ENCODE measurements around the gene MYH11.
"Not testable (repeated sequence)": the region's sequence is repeated elsewhere in the genome, so short reads cannot be mapped to it uniquely, and the experiment has no call there.

The MYH11 gene

DNA sequence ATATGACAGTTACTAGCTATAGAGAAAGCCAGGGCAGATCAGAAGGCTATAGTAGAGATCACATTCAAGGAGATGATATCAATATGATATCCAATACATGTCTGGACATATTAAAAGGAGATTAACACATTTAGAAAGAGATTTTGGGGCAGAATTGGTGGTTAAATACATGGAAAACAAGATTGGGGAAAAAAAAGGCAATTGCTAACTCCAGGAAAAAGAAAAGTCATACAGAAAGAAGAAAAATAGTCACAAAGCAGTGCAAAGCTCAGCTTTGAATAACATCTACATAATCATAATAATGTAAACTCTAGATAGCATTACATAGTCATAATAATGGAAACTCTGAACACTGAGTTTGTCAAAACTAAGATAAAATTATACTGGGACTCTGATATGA is 40.6 kb downstream of the MYH11 start:
- POLR2A ChIA-PET = no interaction called here
- Histone ChIP-seq H3K36me3 (ENCODE audit: control insufficient read depth in 4 of 4, insufficient read depth in 4 of 4, low read length in 3 of 4) (no peaks in the 10 kb centered on the region), H3K9me3 (ENCODE audit: control extremely low read depth in 1 of 5, control insufficient read depth in 4 of 5, insufficient read depth in 2 of 5, low read depth in 1 of 5, low read length in 4 of 5) (peaks cover 0 to 19% (median 0%) of the 10 kb centered on the region in 5 experiments), H3K27ac (ENCODE audit: insufficient read depth in 1 of 2, low read depth in 1 of 2, low read length in 2 of 2, poor library complexity in 1 of 2, severe bottlenecking in 2 of 2) (no peak overlapping the region), H3K27me3 (replicated peaks in 2 of 5; ENCODE audit: control insufficient read depth in 4 of 5, insufficient read depth in 5 of 5, low read length in 4 of 5) (no peaks in the 10 kb centered on the region), H3K4me1 (ENCODE audit: control extremely low read depth in 1 of 4, control insufficient read depth in 4 of 4, insufficient read depth in 4 of 4, low read length in 3 of 4) (peaks cover 0 to 10% (median 2%) of the 10 kb centered on the region in 4 experiments), H3K4me3 (ENCODE audit: control insufficient read depth in 1 of 7, extremely low read depth in 1 of 7, insufficient read depth in 4 of 7, low read depth in 2 of 7, low read length in 6 of 7) (no peak overlapping the region)
- DNase-seq = no peak
- CTCF ChIA-PET = interaction anchor here (0.8 kb wide), 1 partner anchor 12 kb away, joined by 3 read pairs; no protein-coding TSS in a partner anchor

DNA sequence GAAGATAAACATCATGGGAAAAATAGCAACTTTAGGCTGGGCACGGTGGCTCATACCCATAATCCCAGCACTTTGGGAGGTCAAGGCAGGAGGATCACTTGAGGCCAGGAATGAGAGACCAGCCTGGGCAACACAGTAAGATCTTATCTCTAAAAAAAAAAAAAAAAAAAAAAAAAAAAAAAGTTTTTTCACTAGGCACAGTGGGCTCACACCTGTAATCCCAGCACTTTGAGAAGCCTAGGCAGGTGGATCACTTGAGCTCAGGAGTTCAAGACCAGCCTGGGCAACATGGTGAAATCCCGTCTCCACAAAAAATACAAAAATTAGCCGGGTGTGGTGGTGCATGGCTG is 44.5 kb downstream of the MYH11 start:
- Histone ChIP-seq H3K4me1 (ENCODE audit: control extremely low read depth in 1 of 4, control insufficient read depth in 4 of 4, insufficient read depth in 4 of 4, low read length in 3 of 4) (peaks cover 3 to 27% (median 10%) of the 10 kb centered on the region in 4 experiments), H3K9me3 (ENCODE audit: control extremely low read depth in 1 of 5, control insufficient read depth in 4 of 5, insufficient read depth in 2 of 5, low read depth in 1 of 5, low read length in 4 of 5) (peaks cover 0 to 21% (median 0%) of the 10 kb centered on the region in 5 experiments)
- H3K27me3 ChIP-seq (replicated peaks in 2 of 5; ENCODE audit: control insufficient read depth in 4 of 5, insufficient read depth in 5 of 5, low read length in 4 of 5); POLR2A ChIA-PET; DNase-seq; H3K36me3 ChIP-seq (ENCODE audit: control insufficient read depth in 4 of 4, insufficient read depth in 4 of 4, low read length in 3 of 4); H3K27ac ChIP-seq (ENCODE audit: insufficient read depth in 1 of 2, low read depth in 1 of 2, low read length in 2 of 2, poor library complexity in 1 of 2, severe bottlenecking in 2 of 2); H3K4me3 ChIP-seq (ENCODE audit: control insufficient read depth in 1 of 7, extremely low read depth in 1 of 7, insufficient read depth in 4 of 7, low read depth in 2 of 7, low read length in 6 of 7): not testable (repeated sequence)
- CTCF ChIA-PET = interaction anchor here (1.0 to 3.9 kb wide), 3 partner anchors 9 to 35 kb away, joined by 3 to 14 read pairs (median 5); no protein-coding TSS in a partner anchor
- WGBS (ENCODE audit: insufficient coverage) = 100% methylated on average over 2 of the region's 3 CpGs

DNA sequence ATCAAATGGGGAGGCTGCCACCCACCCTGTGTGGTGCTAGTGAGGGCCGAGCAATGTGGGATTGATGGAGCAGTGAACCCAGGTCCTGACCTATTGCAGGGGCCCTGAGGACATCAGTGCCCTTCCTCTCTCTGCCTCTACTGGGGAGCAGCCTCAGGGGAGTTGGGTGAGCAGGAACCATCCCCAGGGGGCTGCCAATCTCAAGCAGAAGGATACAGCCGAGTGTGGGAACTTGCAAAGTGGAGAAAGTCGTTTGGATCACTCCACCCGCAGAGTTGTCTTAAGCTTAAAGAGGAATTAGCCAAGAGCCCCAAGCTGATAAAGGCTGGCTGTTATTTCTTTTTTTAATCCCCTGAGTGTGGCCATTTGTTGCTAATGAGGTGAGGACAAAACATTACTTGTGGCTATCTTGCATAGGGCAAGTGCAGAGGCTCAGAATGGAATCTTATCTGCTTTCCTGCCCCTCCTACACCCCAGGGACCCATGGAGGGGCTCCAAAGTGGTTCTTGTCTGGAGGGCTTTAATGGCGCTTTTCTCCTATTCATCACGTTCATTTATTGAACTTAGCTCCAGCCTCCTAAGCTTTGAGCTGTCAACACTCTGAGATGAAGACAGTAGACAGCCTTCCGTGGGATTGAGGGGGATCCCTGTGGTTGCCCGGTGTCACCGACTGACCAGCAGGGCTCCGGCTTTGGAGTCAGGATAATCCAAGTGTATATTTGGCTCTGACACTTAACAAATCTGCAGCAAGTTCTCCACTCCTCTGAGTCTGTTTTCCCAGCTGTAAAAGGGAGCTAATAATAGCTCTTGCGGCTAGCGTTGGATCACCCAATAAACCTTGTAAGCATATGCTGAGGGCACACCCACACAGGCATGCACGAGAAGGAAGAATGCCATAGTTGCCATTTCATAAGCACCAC is 45.1 kb downstream of the MYH11 start:
- POLR2A ChIA-PET = no interaction called here
- no peak overlapping the region for H3K27ac ChIP-seq (ENCODE audit: insufficient read depth in 1 of 2, low read depth in 1 of 2, low read length in 2 of 2, poor library complexity in 1 of 2, severe bottlenecking in 2 of 2)
- H3K4me1 ChIP-seq (ENCODE audit: control extremely low read depth in 1 of 4, control insufficient read depth in 4 of 4, insufficient read depth in 4 of 4, low read length in 3 of 4) = peaks cover 3 to 28% (median 11%) of the 10 kb centered on the region in 4 experiments
- peak in 2 of 3 donors; percentile 34 to 67 for DNase-seq
- CTCF ChIA-PET = interaction anchor here (1.0 to 3.9 kb wide), 3 partner anchors 9 to 35 kb away, joined by 3 to 14 read pairs (median 5); no protein-coding TSS in a partner anchor
- H3K27me3 ChIP-seq (replicated peaks in 2 of 5; ENCODE audit: control insufficient read depth in 4 of 5, insufficient read depth in 5 of 5, low read length in 4 of 5) = no peaks in the 10 kb centered on the region
- H3K4me3 ChIP-seq (ENCODE audit: control insufficient read depth in 1 of 7, extremely low read depth in 1 of 7, insufficient read depth in 4 of 7, low read depth in 2 of 7, low read length in 6 of 7) = no peak overlapping the region
- peaks cover 0 to 18% (median 0%) of the 10 kb centered on the region in 5 experiments for H3K9me3 ChIP-seq (ENCODE audit: control extremely low read depth in 1 of 5, control insufficient read depth in 4 of 5, insufficient read depth in 2 of 5, low read depth in 1 of 5, low read length in 4 of 5)
- 56% methylated on average over 12 of the region's 13 CpGs for WGBS (ENCODE audit: insufficient coverage)
- no peaks in the 10 kb centered on the region for H3K36me3 ChIP-seq (ENCODE audit: control insufficient read depth in 4 of 4, insufficient read depth in 4 of 4, low read length in 3 of 4)

DNA sequence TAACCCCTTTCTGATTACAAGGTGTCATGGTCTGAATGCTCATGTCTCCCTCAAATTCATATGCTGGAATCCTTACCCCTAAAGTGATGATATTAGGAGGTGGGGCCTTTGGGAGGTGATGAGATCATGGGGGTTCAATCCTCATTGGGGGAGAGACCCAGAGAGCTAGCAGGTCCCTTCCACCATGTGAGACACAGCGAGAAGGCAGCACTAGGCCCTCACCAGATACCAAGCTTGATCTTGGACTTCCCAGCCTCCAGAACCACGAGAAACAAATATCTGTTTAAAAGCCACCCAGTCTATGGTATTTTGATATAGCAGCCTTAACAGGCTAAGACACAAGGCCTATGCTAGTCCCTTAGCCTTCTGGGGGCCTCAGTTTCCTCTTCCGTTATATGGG is 45.9 kb downstream of the MYH11 start:
- no peaks in the 10 kb centered on the region for H3K36me3 ChIP-seq (ENCODE audit: control insufficient read depth in 4 of 4, insufficient read depth in 4 of 4, low read length in 3 of 4)
- no peak overlapping the region for H3K4me3 ChIP-seq (ENCODE audit: control insufficient read depth in 1 of 7, extremely low read depth in 1 of 7, insufficient read depth in 4 of 7, low read depth in 2 of 7, low read length in 6 of 7)
- no peaks in the 10 kb centered on the region for H3K27me3 ChIP-seq (replicated peaks in 2 of 5; ENCODE audit: control insufficient read depth in 4 of 5, insufficient read depth in 5 of 5, low read length in 4 of 5)
- no peak overlapping the region for H3K27ac ChIP-seq (ENCODE audit: insufficient read depth in 1 of 2, low read depth in 1 of 2, low read length in 2 of 2, poor library complexity in 1 of 2, severe bottlenecking in 2 of 2)
- CTCF ChIA-PET = interaction anchor here (2.3 to 3.9 kb wide), 2 partner anchors 8 to 11 kb away, joined by 5 to 14 read pairs; no protein-coding TSS in a partner anchor
- WGBS (ENCODE audit: insufficient coverage) = 94% methylated on average over 2 of the region's 3 CpGs
- POLR2A ChIA-PET = no interaction called here
- DNase-seq = no peak
- peaks cover 3 to 28% (median 11%) of the 10 kb centered on the region in 4 experiments for H3K4me1 ChIP-seq (ENCODE audit: control extremely low read depth in 1 of 4, control insufficient read depth in 4 of 4, insufficient read depth in 4 of 4, low read length in 3 of 4)
- H3K9me3 ChIP-seq (ENCODE audit: control extremely low read depth in 1 of 5, control insufficient read depth in 4 of 5, insufficient read depth in 2 of 5, low read depth in 1 of 5, low read length in 4 of 5) = peaks cover 0 to 10% (median 0%) of the 10 kb centered on the region in 5 experiments

DNA sequence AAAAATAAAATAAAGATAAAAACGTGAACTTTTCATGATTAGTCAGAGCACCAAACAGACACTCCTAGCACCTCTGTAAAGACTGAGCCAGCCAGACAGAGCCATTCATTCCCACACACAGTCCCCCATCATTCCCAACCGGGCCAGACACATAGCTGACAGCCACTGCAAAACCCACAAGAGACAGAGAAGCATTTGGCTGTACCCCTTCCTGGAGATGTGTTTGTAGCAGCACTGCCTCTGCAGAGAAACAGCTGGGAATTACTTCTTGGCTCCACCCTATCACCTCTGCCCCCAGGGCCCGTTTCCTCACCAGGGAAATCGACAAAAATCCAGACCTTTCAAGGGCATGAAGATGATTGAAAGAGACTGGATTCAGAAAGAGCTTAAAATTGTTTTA is 46.4 kb downstream of the MYH11 start:
- H3K4me1 ChIP-seq (ENCODE audit: control extremely low read depth in 1 of 4, control insufficient read depth in 4 of 4, insufficient read depth in 4 of 4, low read length in 3 of 4) = peaks cover 3 to 28% (median 11%) of the 10 kb centered on the region in 4 experiments
- H3K27ac ChIP-seq (ENCODE audit: insufficient read depth in 1 of 2, low read depth in 1 of 2, low read length in 2 of 2, poor library complexity in 1 of 2, severe bottlenecking in 2 of 2) = no peak overlapping the region
- H3K4me3 ChIP-seq (ENCODE audit: control insufficient read depth in 1 of 7, extremely low read depth in 1 of 7, insufficient read depth in 4 of 7, low read depth in 2 of 7, low read length in 6 of 7) = no peak overlapping the region
- H3K36me3 ChIP-seq (ENCODE audit: control insufficient read depth in 4 of 4, insufficient read depth in 4 of 4, low read length in 3 of 4) = no peaks in the 10 kb centered on the region
- H3K27me3 ChIP-seq (replicated peaks in 2 of 5; ENCODE audit: control insufficient read depth in 4 of 5, insufficient read depth in 5 of 5, low read length in 4 of 5) = no peaks in the 10 kb centered on the region
- CTCF ChIA-PET = interaction anchor here (3.9 kb wide), 1 partner anchor 12 kb away, joined by 14 read pairs; no protein-coding TSS in a partner anchor
- H3K9me3 ChIP-seq (ENCODE audit: control extremely low read depth in 1 of 5, control insufficient read depth in 4 of 5, insufficient read depth in 2 of 5, low read depth in 1 of 5, low read length in 4 of 5) = peaks cover 0 to 6% (median 0%) of the 10 kb centered on the region in 5 experiments
- POLR2A ChIA-PET = no interaction called here
- WGBS (ENCODE audit: insufficient coverage) = 100% methylated on average over 2 of the region's 4 CpGs
- DNase-seq = no peak

DNA sequence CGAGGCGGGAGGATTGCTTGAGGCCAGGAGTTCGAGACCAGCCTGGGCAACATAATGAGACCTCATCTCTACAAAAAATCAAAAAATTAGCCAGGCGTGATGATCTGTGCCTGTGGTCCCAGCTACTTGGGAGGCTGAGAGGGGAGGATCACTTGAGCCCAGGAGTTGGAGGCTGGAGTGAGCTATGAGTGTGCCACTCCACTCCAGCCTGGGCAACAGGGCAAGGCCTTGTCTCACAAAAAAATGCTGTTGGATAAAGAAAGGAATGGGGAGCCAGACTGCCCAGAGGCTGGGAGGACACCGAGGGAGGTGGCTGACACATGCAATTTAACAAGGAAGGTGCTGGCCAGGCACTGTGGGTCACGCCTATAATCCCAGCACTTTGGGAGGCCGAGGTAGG is 47.5 kb downstream of the MYH11 start:
- WGBS (ENCODE audit: insufficient coverage) = 93% methylated on average over 3 of the region's 7 CpGs
- POLR2A ChIA-PET; H3K27me3 ChIP-seq (replicated peaks in 2 of 5; ENCODE audit: control insufficient read depth in 4 of 5, insufficient read depth in 5 of 5, low read length in 4 of 5); H3K27ac ChIP-seq (ENCODE audit: insufficient read depth in 1 of 2, low read depth in 1 of 2, low read length in 2 of 2, poor library complexity in 1 of 2, severe bottlenecking in 2 of 2); DNase-seq; H3K9me3 ChIP-seq (ENCODE audit: control extremely low read depth in 1 of 5, control insufficient read depth in 4 of 5, insufficient read depth in 2 of 5, low read depth in 1 of 5, low read length in 4 of 5); H3K4me3 ChIP-seq (ENCODE audit: control insufficient read depth in 1 of 7, extremely low read depth in 1 of 7, insufficient read depth in 4 of 7, low read depth in 2 of 7, low read length in 6 of 7); H3K36me3 ChIP-seq (ENCODE audit: control insufficient read depth in 4 of 4, insufficient read depth in 4 of 4, low read length in 3 of 4): not testable (repeated sequence)
- CTCF ChIA-PET = interaction anchor here (1.2 kb wide), 1 partner anchor 12 kb away, joined by 3 read pairs; no protein-coding TSS in a partner anchor
- peaks cover 3 to 28% (median 11%) of the 10 kb centered on the region in 4 experiments for H3K4me1 ChIP-seq (ENCODE audit: control extremely low read depth in 1 of 4, control insufficient read depth in 4 of 4, insufficient read depth in 4 of 4, low read length in 3 of 4)

DNA sequence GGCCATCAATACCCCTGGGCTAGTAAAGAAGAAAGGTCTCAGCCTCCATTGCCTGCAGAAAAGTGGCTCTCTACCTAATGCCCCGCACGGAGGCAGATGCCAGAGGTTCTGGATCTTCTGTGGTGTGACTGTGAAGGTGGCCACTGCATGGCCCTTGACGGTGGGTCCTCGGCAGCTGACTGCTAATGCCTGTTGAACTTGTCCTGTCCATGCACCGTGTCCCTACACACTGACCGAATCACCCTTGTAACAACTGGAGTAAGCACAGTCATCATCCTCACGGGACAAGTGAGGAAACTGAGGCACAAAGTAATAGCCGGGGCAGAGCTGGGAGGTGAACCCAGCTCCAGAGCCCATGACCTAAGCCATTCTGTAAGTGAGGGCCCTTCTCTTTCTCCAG is 48.8 kb downstream of the MYH11 start:
- DNase-seq = no peak
- Histone ChIP-seq H3K36me3 (ENCODE audit: control insufficient read depth in 4 of 4, insufficient read depth in 4 of 4, low read length in 3 of 4) (no peaks in the 10 kb centered on the region), H3K27ac (ENCODE audit: insufficient read depth in 1 of 2, low read depth in 1 of 2, low read length in 2 of 2, poor library complexity in 1 of 2, severe bottlenecking in 2 of 2) (no peak overlapping the region), H3K9me3 (ENCODE audit: control extremely low read depth in 1 of 5, control insufficient read depth in 4 of 5, insufficient read depth in 2 of 5, low read depth in 1 of 5, low read length in 4 of 5) (peaks cover 0 to 5% (median 0%) of the 10 kb centered on the region in 5 experiments), H3K27me3 (replicated peaks in 2 of 5; ENCODE audit: control insufficient read depth in 4 of 5, insufficient read depth in 5 of 5, low read length in 4 of 5) (no peaks in the 10 kb centered on the region), H3K4me3 (ENCODE audit: control insufficient read depth in 1 of 7, extremely low read depth in 1 of 7, insufficient read depth in 4 of 7, low read depth in 2 of 7, low read length in 6 of 7) (no peak overlapping the region), H3K4me1 (ENCODE audit: control extremely low read depth in 1 of 4, control insufficient read depth in 4 of 4, insufficient read depth in 4 of 4, low read length in 3 of 4) (peaks cover 3 to 28% (median 11%) of the 10 kb centered on the region in 4 experiments)
- WGBS (ENCODE audit: insufficient coverage) = 96% methylated on average over 3 of the region's 8 CpGs
- ChIA-PET POLR2A (no interaction called here), CTCF (interaction anchor here (2.1 kb wide), 1 partner anchor 16 kb away, joined by 10 read pairs; no protein-coding TSS in a partner anchor)

Data from common myeloid progenitor, CD34-positive (primary cell).